Amniotic stem cell (primary cell): ENCODE measurements around the gene LPP.

Experiments
- DNase-seq: peaks from one replicate; lab custom pipeline; 2025; lab: John Stamatoyannopoulos, UW

LPP gene

GRCh38 chr3:188749830-188750229 is 595.9 kb downstream of the LPP start:
- DNase-seq, result no peak

- no peak for DNase-seq
These were observed 596.7 kb downstream of the LPP start for GRCh38 chr3:188750617-188751016.

GRCh38 chr3:188752850-188753249 is 598.9 kb downstream of the LPP start:
- DNase-seq, result no peak

- DNase-seq, result no peak
These were observed 600.3 kb downstream of the LPP start for GRCh38 chr3:188754267-188754666.

- no peak for DNase-seq
These were observed 602.3 kb downstream of the LPP start for GRCh38 chr3:188756241-188756640.

GRCh38 chr3:188759336-188760005 is 605.5 kb downstream of the LPP start:
- DNase-seq, result no peak

GRCh38 chr3:188760408-188760807 is 606.5 kb downstream of the LPP start:
- DNase-seq, result no peak

- no peak for DNase-seq
These were observed 607.5 kb downstream of the LPP start for GRCh38 chr3:188761439-188761838.

- no peak for DNase-seq
These were observed 608.0 kb downstream of the LPP start for GRCh38 chr3:188761964-188762363.

GRCh38 chr3:188764609-188765008 is 610.7 kb downstream of the LPP start:
- no peak for DNase-seq

GRCh38 chr3:188769831-188770230 is 615.9 kb downstream of the LPP start:
- no peak for DNase-seq

GRCh38 chr3:188772886-188773285 is 618.9 kb downstream of the LPP start:
- DNase-seq, result peak; percentile 39

- DNase-seq, result no peak
These were observed 621.5 kb downstream of the LPP start for GRCh38 chr3:188775412-188775811.

GRCh38 chr3:188776447-188776846 is 622.5 kb downstream of the LPP start:
- DNase-seq, result no peak

- no peak for DNase-seq
These were observed 624.3 kb downstream of the LPP start for GRCh38 chr3:188778091-188778852.

- DNase-seq, result no peak
These were observed 625.5 kb downstream of the LPP start for GRCh38 chr3:188779281-188779980.

GRCh38 chr3:188780193-188781147 is 626.5 kb downstream of the LPP start:
- DNase-seq, result no peak

GRCh38 chr3:188782613-188783124 is 628.7 kb downstream of the LPP start:
- DNase-seq, result no peak

- no peak for DNase-seq
These were observed 632.5 kb downstream of the LPP start for GRCh38 chr3:188786424-188786823.

GRCh38 chr3:188788621-188789081 is 634.7 kb downstream of the LPP start:
- DNase-seq, result peak; percentile 73

GRCh38 chr3:188789251-188789650 is 635.3 kb downstream of the LPP start:
- DNase-seq, result no peak

GRCh38 chr3:188791311-188791710 is 637.4 kb downstream of the LPP start:
- DNase-seq, result no peak
